A673 (cell line): ENCODE data around the gene HEXIM1.

Source experiments
- CTCF ChIP-seq: fragments of 300-800, 200-600 bp; sonication (generic); conservative IDR thresholded peaks from 2 replicates; pipeline ENCODE4 v1.5.1; 2017; ENCODE audit warnings: low read depth, mild to moderate bottlenecking, antibody characterized with exemption, low read length, moderate library complexity, mixed read lengths
- EZH2 ChIP-seq: fragments of 200-600 bp; sonication (generic); IDR thresholded peaks from 2 replicates; pipeline ENCODE4 v1.6.1; 2017; ENCODE audit warnings: borderline replicate concordance, low read depth, mild to moderate bottlenecking, mixed read lengths, antibody characterized with exemption, low read length; ENCODE audit not compliant: poor library complexity, severe bottlenecking

- no peak for TF ChIP-seq CTCF
- no peak for TF ChIP-seq EZH2
Observed at GRCh38 chr17:45148183-45149036, at the start of gene HEXIM1.
